Astrocyte of the spinal cord (primary cell): Measurements from ENCODE around the gene FIG4.
"Not testable (repeated sequence)": the region's sequence is repeated elsewhere in the genome, so short reads cannot be mapped to it uniquely, and the experiment has no call there.

ENCODE experiments used
- DNase-seq: peaks from one replicate; pipeline ENCODE4 v3.0.0; 2011; ENCODE audit warnings: low read depth, low spot score
- H3K4me3 ChIP-seq: 2 replicates; pipeline ENCODE4 v1.5.1; 2011; ENCODE audit warnings: low read depth, mild to moderate bottlenecking, low read length, moderate library complexity
- CTCF ChIP-seq: IDR thresholded peaks from 2 replicates; pipeline ENCODE4 v1.5.1; 2012; ENCODE audit warnings: low read depth, mild to moderate bottlenecking, low read length, inconsistent platforms
- in situ Hi-C: cut with HindIII; loops from 2 replicates; pipeline ENCODE4 v1.10.0; 2017; ENCODE audit warnings: low sequenced_read_pairs

FIG4 gene

GRCh38 chr6:109867009-109867969 lies 176.2 kb downstream of the FIG4 start:
- in situ Hi-C loops = no loop called here
- TF ChIP-seq CTCF = no peak
- H3K4me3 ChIP-seq = no peak overlapping the region
- no peak for DNase-seq

DNA sequence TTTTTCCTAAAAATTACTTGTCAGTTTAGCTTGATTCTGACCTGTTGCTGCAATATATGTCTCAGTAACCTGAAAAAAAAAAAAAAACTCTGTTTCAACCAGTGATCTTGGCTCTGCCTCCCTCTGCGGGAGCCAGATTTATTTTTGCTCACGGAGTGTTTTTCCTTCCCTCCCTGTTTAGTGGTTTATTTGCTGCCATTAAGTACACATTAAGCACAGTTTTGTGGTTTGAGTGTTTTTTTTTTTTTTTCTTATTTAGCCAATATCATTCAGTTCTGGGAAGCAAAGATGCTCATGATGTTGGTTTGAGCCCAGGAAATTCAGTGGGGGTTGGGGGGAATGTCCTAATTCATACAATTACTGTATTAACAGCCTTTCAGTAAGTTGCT lies 176.9 kb downstream of the FIG4 start:
- in situ Hi-C loops = no loop called here
- TF ChIP-seq CTCF = no peak
- no peak overlapping the region for H3K4me3 ChIP-seq
- peak; percentile 48 for DNase-seq

GRCh38 chr6:109869398-109870088 lies 178.4 kb downstream of the FIG4 start:
- H3K4me3 ChIP-seq, in situ Hi-C loops, DNase-seq: not testable (repeated sequence)

DNA sequence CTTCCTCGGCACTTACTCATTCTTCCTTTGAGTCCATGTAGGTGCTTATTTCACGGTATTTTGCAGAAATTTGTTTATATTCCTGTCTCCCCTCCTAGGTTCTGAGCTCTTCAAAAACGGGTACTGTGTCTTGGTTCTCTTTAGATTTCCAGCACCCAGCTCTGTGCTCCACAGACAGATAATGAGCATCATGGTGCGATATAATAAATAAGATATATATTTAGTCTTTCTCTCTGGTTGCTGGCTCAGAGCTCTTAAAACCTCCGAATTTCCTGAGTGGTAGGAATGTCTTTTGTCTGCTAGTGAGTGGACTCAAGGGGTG lies 179.0 kb downstream of the FIG4 start:
- H3K4me3 ChIP-seq = no peak overlapping the region
- DNase-seq = no peak
- in situ Hi-C loops = no loop called here
- TF ChIP-seq CTCF = no peak

DNA sequence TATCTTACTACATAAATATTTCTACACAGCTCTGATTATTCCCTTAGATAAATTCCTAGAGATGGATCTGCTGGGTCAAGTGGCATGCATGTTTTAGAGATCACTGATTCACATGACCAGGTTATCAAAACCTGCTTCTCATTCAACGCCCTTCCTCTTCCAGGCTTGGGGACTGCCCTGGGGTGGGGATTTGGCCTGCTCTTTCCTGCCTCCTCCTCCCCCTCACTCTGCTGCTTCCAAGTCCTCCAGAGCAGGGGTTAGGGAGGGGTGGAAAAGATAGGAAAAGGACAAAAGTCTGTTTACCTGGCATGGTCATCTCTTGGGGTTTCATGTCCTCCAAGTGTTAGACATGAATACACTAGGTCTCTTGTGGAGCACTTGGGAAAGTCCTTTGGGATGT lies 181.5 kb downstream of the FIG4 start:
- H3K4me3 ChIP-seq = no peak overlapping the region
- TF ChIP-seq CTCF = no peak
- DNase-seq = no peak
- in situ Hi-C loops = no loop called here

DNA sequence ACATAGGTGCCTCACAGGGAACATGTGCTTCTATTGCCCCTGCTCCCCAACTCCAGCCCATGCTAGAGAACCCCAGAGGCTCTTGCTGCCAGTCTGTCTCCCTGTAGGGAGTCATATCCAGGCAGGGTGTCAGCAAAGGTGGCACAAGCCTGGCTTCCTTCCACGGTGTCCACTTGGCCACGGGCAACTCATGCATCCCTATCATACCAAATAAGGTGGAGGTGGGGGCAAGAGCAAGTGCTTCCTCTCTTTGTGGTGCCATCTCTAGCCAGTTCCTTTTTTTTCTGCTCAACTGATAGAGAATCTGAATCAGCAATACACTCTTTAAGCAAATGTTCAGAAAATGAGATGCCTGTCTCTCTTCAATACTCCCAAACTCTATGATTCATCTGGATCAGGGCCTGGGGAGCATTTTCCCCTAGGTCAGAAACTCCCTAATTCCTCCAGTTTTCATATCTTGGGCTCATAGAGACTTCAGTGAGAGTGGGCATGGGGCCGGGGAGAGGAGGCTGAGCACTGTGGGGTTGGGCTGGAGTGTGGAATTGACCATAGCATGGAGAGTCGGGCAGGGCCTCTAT lies 182.0 kb downstream of the FIG4 start:
- DNase-seq = no peak
- no peak overlapping the region for H3K4me3 ChIP-seq
- in situ Hi-C loops = no loop called here
- no peak for TF ChIP-seq CTCF

DNA sequence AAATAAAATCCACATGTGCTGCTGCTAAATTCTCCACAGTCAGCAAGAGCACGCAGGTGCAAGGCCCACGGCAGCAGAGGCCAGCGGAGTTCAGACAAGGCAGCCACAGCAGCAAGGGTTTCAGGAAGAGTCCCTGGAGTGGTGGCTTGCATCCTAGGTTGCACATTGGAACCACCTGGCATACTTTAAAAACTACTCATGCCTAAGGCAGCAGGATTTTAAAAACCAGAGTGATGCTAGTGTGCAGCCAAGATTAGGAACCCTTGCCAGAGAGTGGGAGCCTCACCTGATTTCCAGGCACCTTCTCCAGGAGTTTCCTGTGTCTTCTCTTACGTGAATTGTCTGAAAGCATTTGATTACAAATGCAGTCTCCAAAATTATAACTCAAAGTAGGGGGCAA lies 183.0 kb downstream of the FIG4 start:
- no peak overlapping the region for H3K4me3 ChIP-seq
- TF ChIP-seq CTCF = no peak
- in situ Hi-C loops = no loop called here
- DNase-seq = no peak
